Measurements from ENCODE around the gene SNAPC1. TPM values are rescaled to one million over a fixed set of nuclear protein-coding genes. Genes with fewer than 3 reads are reported as not detected.

SNAPC1 gene
- total and polyA plus RNA-seq, 4 donors = 2.9 to 7.0 (median 5.3) TPM

- H3K27ac ChIP-seq (ENCODE audit: low read depth in 1 of 2, low read length in 2 of 2) = no peak overlapping the region
Measured at GRCh38 chr14:61765225-61765943, 3.2 kb downstream of the SNAPC1 start.

GRCh38 chr14:61766151-61766550 lies 3.9 kb downstream of the SNAPC1 start:
- ATAC-seq (ENCODE audit: low FRiP score) (no peak), DNase-seq (no peak)
- no peaks in the 10 kb centered on the region for H3K9me3 ChIP-seq (ENCODE audit: control insufficient read depth, low read length)
- H3K27ac ChIP-seq (ENCODE audit: low read depth in 1 of 2, low read length in 2 of 2) = no peak overlapping the region
- intact Hi-C loops (cut with DNase I) = no loop called here
- 61 to 62% methylated on average over 5 of the region's 5 CpGs for WGBS, 2 donors
- H3K4me1 ChIP-seq (ENCODE audit: control insufficient read depth in 1 of 2, insufficient read depth in 2 of 2, low read length in 2 of 2) = peaks cover 0 to 2% of the 10 kb centered on the region in 2 donors
- H3K27me3 ChIP-seq (ENCODE audit: control insufficient read depth in 1 of 2, insufficient read depth in 2 of 2, low read length in 1 of 2) = no peaks in the 10 kb centered on the region
- no peak overlapping the region for H3K4me3 ChIP-seq (ENCODE audit: low read length in 2 of 2)
- H3K36me3 ChIP-seq (ENCODE audit: control insufficient read depth in 1 of 2, insufficient read depth in 2 of 2, low read length in 1 of 2) = no peaks in the 10 kb centered on the region

More at GRCh38 chr14:61765225-61765943, 3.2 kb downstream of the SNAPC1 start:
- Histone ChIP-seq H3K36me3 (ENCODE audit: control insufficient read depth in 1 of 2, insufficient read depth in 2 of 2, low read length in 1 of 2) (no peaks in the 10 kb centered on the region), H3K4me1 (ENCODE audit: control insufficient read depth in 1 of 2, insufficient read depth in 2 of 2, low read length in 2 of 2) (peaks cover 0 to 2% of the 10 kb centered on the region in 2 donors), H3K27me3 (ENCODE audit: control insufficient read depth in 1 of 2, insufficient read depth in 2 of 2, low read length in 1 of 2) (no peaks in the 10 kb centered on the region), H3K9me3 (ENCODE audit: control insufficient read depth, low read length) (no peaks in the 10 kb centered on the region), H3K4me3 (ENCODE audit: low read length in 2 of 2) (no peak overlapping the region)
- intact Hi-C loops (cut with DNase I) = no loop called here
- no peak for DNase-seq
- no peak for ATAC-seq (ENCODE audit: low FRiP score)
- WGBS, 2 donors = 74 to 81% methylated on average over 15 of the region's 15 CpGs

GRCh38 chr14:61768240-61768639 lies 6.0 kb downstream of the SNAPC1 start:
- Histone ChIP-seq H3K27me3 (ENCODE audit: control insufficient read depth in 1 of 2, insufficient read depth in 2 of 2, low read length in 1 of 2) (no peaks in the 10 kb centered on the region), H3K4me3 (ENCODE audit: low read length in 2 of 2) (no peak overlapping the region), H3K36me3 (ENCODE audit: control insufficient read depth in 1 of 2, insufficient read depth in 2 of 2, low read length in 1 of 2) (no peaks in the 10 kb centered on the region), H3K27ac (ENCODE audit: low read depth in 1 of 2, low read length in 2 of 2) (no peak overlapping the region), H3K9me3 (ENCODE audit: control insufficient read depth, low read length) (no peaks in the 10 kb centered on the region), H3K4me1 (ENCODE audit: control insufficient read depth in 1 of 2, insufficient read depth in 2 of 2, low read length in 2 of 2) (peaks cover 0 to 2% of the 10 kb centered on the region in 2 donors)
- WGBS, 2 donors = 76 to 85% methylated on average over 3 of the region's 3 CpGs
- ATAC-seq (ENCODE audit: low FRiP score) (no peak), DNase-seq (no peak)
- intact Hi-C loops (cut with DNase I) = no loop called here

GRCh38 chr14:61769893-61770292 lies 7.7 kb downstream of the SNAPC1 start:
- intact Hi-C loops (cut with DNase I) = loop anchor here in 1 of 2 donors (10.0 kb wide), 1 partner anchor 65 kb away; no protein-coding TSS in a partner anchor
- Histone ChIP-seq H3K27me3 (ENCODE audit: control insufficient read depth in 1 of 2, insufficient read depth in 2 of 2, low read length in 1 of 2) (no peaks in the 10 kb centered on the region), H3K36me3 (ENCODE audit: control insufficient read depth in 1 of 2, insufficient read depth in 2 of 2, low read length in 1 of 2) (no peaks in the 10 kb centered on the region), H3K9me3 (ENCODE audit: control insufficient read depth, low read length) (no peaks in the 10 kb centered on the region), H3K4me1 (ENCODE audit: control insufficient read depth in 1 of 2, insufficient read depth in 2 of 2, low read length in 2 of 2) (no peaks in the 10 kb centered on the region), H3K27ac (ENCODE audit: low read depth in 1 of 2, low read length in 2 of 2) (no peak overlapping the region), H3K4me3 (ENCODE audit: low read length in 2 of 2) (no peak overlapping the region)
- WGBS, 2 donors = 61 to 96% methylated on average over 3 of the region's 3 CpGs
- ATAC-seq (ENCODE audit: low FRiP score) (no peak), DNase-seq (no peak)

- Histone ChIP-seq H3K27me3 (ENCODE audit: control insufficient read depth in 1 of 2, insufficient read depth in 2 of 2, low read length in 1 of 2) (no peaks in the 10 kb centered on the region), H3K4me3 (ENCODE audit: low read length in 2 of 2) (no peak overlapping the region), H3K9me3 (ENCODE audit: control insufficient read depth, low read length) (no peaks in the 10 kb centered on the region), H3K27ac (ENCODE audit: low read depth in 1 of 2, low read length in 2 of 2) (no peak overlapping the region), H3K4me1 (ENCODE audit: control insufficient read depth in 1 of 2, insufficient read depth in 2 of 2, low read length in 2 of 2) (no peaks in the 10 kb centered on the region), H3K36me3 (ENCODE audit: control insufficient read depth in 1 of 2, insufficient read depth in 2 of 2, low read length in 1 of 2) (peaks cover 0 to 2% of the 10 kb centered on the region in 2 donors)
- 99 to 100% methylated on average over 1 of the region's 1 CpG for WGBS, 2 donors
- DNase-seq = no peak
- ATAC-seq (ENCODE audit: low FRiP score) = no peak
- intact Hi-C loops (cut with DNase I) = loop anchor here in 1 of 2 donors (10.0 kb wide), 1 partner anchor 60 kb away; no protein-coding TSS in a partner anchor
Measured at GRCh38 chr14:61774861-61775260, 12.6 kb downstream of the SNAPC1 start.

DNA sequence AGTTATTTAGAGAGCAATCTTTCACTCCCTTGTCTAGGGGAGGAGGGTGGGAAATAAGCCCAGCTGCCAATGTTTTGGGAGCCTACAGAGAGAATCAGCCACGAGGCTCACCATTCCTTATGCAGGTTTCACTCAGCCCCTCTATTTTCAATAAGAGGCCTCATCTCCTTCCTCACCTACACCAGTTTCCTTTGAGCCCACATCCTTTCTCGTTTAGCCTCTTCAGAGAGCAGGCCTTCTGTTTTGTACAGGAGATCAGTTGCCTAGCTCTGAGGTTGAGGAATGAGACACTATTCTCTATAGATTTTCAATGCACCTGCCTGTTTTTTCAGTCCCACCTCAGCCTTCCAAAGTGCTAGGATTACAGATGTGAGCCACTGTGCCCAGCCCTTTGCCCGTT lies 17.9 kb downstream of the SNAPC1 start:
- intact Hi-C loops (cut with DNase I) = no loop called here
- ATAC-seq (ENCODE audit: low FRiP score) = no peak
- Histone ChIP-seq H3K36me3 (ENCODE audit: control insufficient read depth in 1 of 2, insufficient read depth in 2 of 2, low read length in 1 of 2) (peaks cover 2 to 3% of the 10 kb centered on the region in 2 donors), H3K9me3 (ENCODE audit: control insufficient read depth, low read length) (no peaks in the 10 kb centered on the region), H3K27me3 (ENCODE audit: control insufficient read depth in 1 of 2, insufficient read depth in 2 of 2, low read length in 1 of 2) (no peaks in the 10 kb centered on the region), H3K27ac (ENCODE audit: low read depth in 1 of 2, low read length in 2 of 2) (no peak overlapping the region), H3K4me1 (ENCODE audit: control insufficient read depth in 1 of 2, insufficient read depth in 2 of 2, low read length in 2 of 2) (no peaks in the 10 kb centered on the region), H3K4me3 (ENCODE audit: low read length in 2 of 2) (no peak overlapping the region)
- no peak for DNase-seq
- whole genome bisulfite sequencing, 2 donors = 49 to 77% methylated on average over 3 of the region's 3 CpGs

- Histone ChIP-seq H3K36me3 (ENCODE audit: control insufficient read depth in 1 of 2, insufficient read depth in 2 of 2, low read length in 1 of 2) (no peaks in the 10 kb centered on the region), H3K4me3 (ENCODE audit: low read length in 2 of 2) (no peak overlapping the region), H3K27ac (ENCODE audit: low read depth in 1 of 2, low read length in 2 of 2) (no peak overlapping the region), H3K27me3 (ENCODE audit: control insufficient read depth in 1 of 2, insufficient read depth in 2 of 2, low read length in 1 of 2) (no peaks in the 10 kb centered on the region), H3K9me3 (ENCODE audit: control insufficient read depth, low read length) (no peaks in the 10 kb centered on the region), H3K4me1 (ENCODE audit: control insufficient read depth in 1 of 2, insufficient read depth in 2 of 2, low read length in 2 of 2) (no peaks in the 10 kb centered on the region)
- 94 to 98% methylated on average over 5 of the region's 5 CpGs for WGBS, 2 donors
- DNase-seq (no peak), ATAC-seq (ENCODE audit: low FRiP score) (no peak)
- intact Hi-C loops (cut with DNase I) = no loop called here
Measured at GRCh38 chr14:61797309-61797708, 35.1 kb downstream of the SNAPC1 start.

GRCh38 chr14:61802010-61802568 lies 39.9 kb downstream of the SNAPC1 start:
- DNase-seq (no peak), ATAC-seq (ENCODE audit: low FRiP score) (no peak)
- H3K9me3 ChIP-seq (ENCODE audit: control insufficient read depth, low read length) = no peaks in the 10 kb centered on the region
- 79 to 91% methylated on average over 2 of the region's 2 CpGs for WGBS, 2 donors
- H3K4me3 ChIP-seq (ENCODE audit: low read length in 2 of 2) = no peak overlapping the region
- intact Hi-C loops (cut with DNase I) = no loop called here
- H3K27me3 ChIP-seq (ENCODE audit: control insufficient read depth in 1 of 2, insufficient read depth in 2 of 2, low read length in 1 of 2) = no peaks in the 10 kb centered on the region
- H3K4me1 ChIP-seq (ENCODE audit: control insufficient read depth in 1 of 2, insufficient read depth in 2 of 2, low read length in 2 of 2) = no peaks in the 10 kb centered on the region
- H3K27ac ChIP-seq (ENCODE audit: low read depth in 1 of 2, low read length in 2 of 2) = no peak overlapping the region
- peaks cover 0 to 2% of the 10 kb centered on the region in 2 donors for H3K36me3 ChIP-seq (ENCODE audit: control insufficient read depth in 1 of 2, insufficient read depth in 2 of 2, low read length in 1 of 2)

- ATAC-seq (ENCODE audit: low FRiP score) (no peak), DNase-seq (no peak)
- Histone ChIP-seq H3K27me3 (ENCODE audit: control insufficient read depth in 1 of 2, insufficient read depth in 2 of 2, low read length in 1 of 2) (no peaks in the 10 kb centered on the region), H3K36me3 (ENCODE audit: control insufficient read depth in 1 of 2, insufficient read depth in 2 of 2, low read length in 1 of 2) (peaks cover 0 to 2% of the 10 kb centered on the region in 2 donors), H3K4me3 (ENCODE audit: low read length in 2 of 2) (no peak overlapping the region), H3K27ac (ENCODE audit: low read depth in 1 of 2, low read length in 2 of 2) (no peak overlapping the region), H3K4me1 (ENCODE audit: control insufficient read depth in 1 of 2, insufficient read depth in 2 of 2, low read length in 2 of 2) (no peaks in the 10 kb centered on the region), H3K9me3 (ENCODE audit: control insufficient read depth, low read length) (no peaks in the 10 kb centered on the region)
- intact Hi-C loops (cut with DNase I) = no loop called here
- 89 to 94% methylated on average over 2 of the region's 2 CpGs for WGBS, 2 donors
Measured at GRCh38 chr14:61803755-61804154, 41.5 kb downstream of the SNAPC1 start.
